Kidney epithelial cell (primary cell): ENCODE results near the gene DPYD. TPM values are rescaled to one million over a fixed set of nuclear protein-coding genes. Genes with fewer than 3 reads are reported as not detected.

Experiments
- DNase-seq: peaks from one replicate; pipeline ENCODE4 v3.0.0-alpha.2; 2010; ENCODE audit warnings: low read depth
- H3K27me3 ChIP-seq: 2 replicates; pipeline ENCODE4 v1.6.0; 2011; ENCODE audit warnings: low read length; ENCODE audit not compliant: control insufficient read depth, insufficient read depth
- H3K36me3 ChIP-seq: 2 replicates; pipeline ENCODE4 v1.5.1; 2011; ENCODE audit warnings: low read length; ENCODE audit not compliant: control insufficient read depth, insufficient read depth
- H3K4me3 ChIP-seq: 2 replicates; pipeline ENCODE4 v1.5.1; 2011; ENCODE audit warnings: low read depth, mild to moderate bottlenecking, control low read depth, low read length
- total RNA-seq: library from RNA; depleted of rRNA; stranded (reverse); fragments of >200 nt; gene quantifications from 2 replicates; pipeline ENCODE4 v1.2.3, GENCODE V29; 2015
- TF ChIP-seq, protein P1 (sequence below): IDR thresholded peaks from 2 replicates; pipeline ENCODE4 v1.5.1; 2011; ENCODE audit warnings: mild to moderate bottlenecking, moderate library complexity, low read length, control low read depth, inconsistent platforms; ENCODE audit not compliant: insufficient read depth, poor library complexity, severe bottlenecking

Gene DPYD
- total RNA-seq, 1 donor from 2014 or later: 1.6 TPM

DNA sequence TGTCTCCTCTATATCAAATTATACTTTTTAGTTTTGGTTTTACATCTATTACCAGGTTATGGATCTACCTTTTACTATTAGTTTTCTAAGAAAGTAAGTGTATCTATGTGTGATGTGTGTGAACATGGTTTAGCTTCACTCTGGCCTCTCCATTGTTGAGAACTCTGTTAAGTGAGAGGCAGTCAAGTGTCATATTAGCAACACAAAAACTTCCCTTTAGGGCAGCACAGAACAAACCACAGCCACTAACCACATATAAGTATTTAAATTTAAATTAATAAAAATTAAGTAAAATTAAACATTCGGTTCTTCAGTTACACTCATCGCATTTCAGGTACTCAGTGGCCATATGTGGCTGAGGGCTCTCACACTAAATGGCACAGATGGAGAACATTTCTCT lies 96.6 kb downstream of the DPYD start:
- H3K36me3 ChIP-seq: no peaks in the 10 kb centered on the region
- TF ChIP-seq, protein P1, sequence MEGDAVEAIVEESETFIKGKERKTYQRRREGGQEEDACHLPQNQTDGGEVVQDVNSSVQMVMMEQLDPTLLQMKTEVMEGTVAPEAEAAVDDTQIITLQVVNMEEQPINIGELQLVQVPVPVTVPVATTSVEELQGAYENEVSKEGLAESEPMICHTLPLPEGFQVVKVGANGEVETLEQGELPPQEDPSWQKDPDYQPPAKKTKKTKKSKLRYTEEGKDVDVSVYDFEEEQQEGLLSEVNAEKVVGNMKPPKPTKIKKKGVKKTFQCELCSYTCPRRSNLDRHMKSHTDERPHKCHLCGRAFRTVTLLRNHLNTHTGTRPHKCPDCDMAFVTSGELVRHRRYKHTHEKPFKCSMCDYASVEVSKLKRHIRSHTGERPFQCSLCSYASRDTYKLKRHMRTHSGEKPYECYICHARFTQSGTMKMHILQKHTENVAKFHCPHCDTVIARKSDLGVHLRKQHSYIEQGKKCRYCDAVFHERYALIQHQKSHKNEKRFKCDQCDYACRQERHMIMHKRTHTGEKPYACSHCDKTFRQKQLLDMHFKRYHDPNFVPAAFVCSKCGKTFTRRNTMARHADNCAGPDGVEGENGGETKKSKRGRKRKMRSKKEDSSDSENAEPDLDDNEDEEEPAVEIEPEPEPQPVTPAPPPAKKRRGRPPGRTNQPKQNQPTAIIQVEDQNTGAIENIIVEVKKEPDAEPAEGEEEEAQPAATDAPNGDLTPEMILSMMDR: no peak

DNA sequence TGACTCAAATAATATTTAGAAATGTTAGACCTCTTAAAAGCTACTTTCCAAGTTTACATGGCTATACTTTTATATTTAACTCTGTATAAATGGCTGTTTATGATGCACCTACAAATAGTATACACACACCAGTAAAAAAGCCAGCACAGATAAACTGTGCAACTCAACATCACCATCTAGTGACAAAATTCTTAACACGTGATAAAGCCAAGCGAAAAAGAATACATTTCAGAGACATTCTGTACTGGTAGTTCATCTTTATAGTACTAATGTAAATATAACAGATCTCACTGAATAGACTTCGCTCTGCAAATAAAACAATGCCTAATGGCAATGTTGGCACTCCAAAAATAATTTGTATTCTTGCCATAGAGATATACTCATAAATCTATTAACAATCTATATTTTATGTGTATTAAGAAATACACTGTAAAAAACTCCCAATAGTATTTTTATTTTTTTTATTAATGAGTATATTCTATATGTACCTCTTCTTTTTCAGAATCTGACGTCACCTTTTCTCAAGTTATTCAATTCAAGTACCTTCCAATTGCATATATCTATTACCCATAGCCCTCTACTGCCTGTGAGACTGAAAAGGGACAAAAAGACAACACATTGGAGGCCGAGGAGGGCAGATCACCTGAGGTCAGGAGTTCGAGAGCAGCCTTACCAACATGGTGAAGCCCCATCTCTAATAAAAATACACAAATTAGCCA lies 100.2 kb downstream of the DPYD start:
- H3K27me3 ChIP-seq: no peaks in the 10 kb centered on the region
- H3K4me3 ChIP-seq: no peak overlapping the region
- no peak for DNase-seq
- no peaks in the 10 kb centered on the region for H3K36me3 ChIP-seq
- TF ChIP-seq, protein P1: peak; percentile 46

More for the DNA sequence above, 96.6 kb downstream of the DPYD start:
- Histone ChIP-seq H3K27me3 (no peaks in the 10 kb centered on the region), H3K4me3 (no peak overlapping the region)
- DNase-seq: no peak

DNA sequence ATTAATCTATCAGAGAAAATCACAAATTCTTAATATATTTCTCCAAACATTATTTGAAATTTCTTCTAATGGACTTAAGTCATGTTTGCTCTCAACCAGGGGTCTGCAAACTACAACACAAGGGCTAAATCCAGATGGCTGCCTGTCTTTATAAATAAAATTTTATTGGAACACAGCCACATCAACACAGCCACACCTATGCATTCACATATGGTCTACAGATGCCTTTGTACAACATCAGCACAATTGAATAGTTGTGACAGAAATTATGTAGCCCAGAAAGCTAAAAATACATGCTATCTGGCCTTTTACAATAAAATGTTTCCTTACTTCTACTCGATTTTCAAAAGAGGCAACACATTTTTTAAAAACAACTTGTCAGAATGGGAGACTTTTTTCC lies 103.9 kb downstream of the DPYD start:
- no peak overlapping the region for H3K4me3 ChIP-seq
- TF ChIP-seq, protein P1: no peak
- H3K36me3 ChIP-seq: no peaks in the 10 kb centered on the region
- no peak for DNase-seq
- no peaks in the 10 kb centered on the region for H3K27me3 ChIP-seq

DNA sequence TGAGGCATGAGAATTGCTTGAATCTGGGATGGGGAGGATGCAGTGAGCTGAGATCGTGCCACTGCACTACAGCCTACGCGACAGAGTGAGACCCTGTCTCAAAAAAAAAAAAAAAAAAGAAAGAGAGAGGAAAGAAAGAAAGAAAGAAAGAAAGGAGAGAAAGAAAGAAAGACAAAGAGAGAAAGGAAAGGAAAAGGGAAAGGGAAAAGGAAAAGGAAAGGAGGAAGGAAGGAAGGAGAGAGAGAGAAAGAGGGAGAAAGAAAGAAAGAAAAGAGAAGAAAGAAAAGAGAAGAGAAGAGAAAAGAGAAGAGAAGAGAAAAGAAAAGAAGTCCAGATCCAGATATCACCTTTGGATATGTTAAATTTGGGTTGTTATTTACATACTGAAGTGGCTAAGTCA lies 106.0 kb downstream of the DPYD start:
- DNase-seq: no peak
- Histone ChIP-seq H3K27me3 (no peaks in the 10 kb centered on the region), H3K4me3 (no peak overlapping the region), H3K36me3 (no peaks in the 10 kb centered on the region)
- TF ChIP-seq, protein P1: no peak

DNA sequence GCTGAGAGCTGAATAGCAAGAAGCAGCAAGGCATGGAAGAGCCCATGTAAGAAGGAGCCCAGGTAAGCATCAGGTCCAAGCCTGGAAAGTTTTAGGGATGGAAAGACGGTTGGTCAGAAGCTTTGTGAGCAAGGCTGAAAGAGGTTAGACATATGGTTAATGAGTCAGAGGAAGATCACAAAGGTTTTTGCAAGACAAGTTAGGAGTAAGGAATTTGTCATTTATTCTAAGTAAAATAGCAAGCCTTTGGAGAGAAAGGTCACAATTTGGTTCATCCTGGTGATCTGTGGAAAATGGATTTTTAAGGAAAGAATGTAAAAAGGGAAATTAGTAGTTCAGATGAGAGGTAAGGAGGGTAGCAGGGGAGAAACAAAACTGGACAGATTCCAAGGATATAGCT lies 106.7 kb downstream of the DPYD start:
- Histone ChIP-seq H3K4me3 (no peak overlapping the region), H3K27me3 (no peaks in the 10 kb centered on the region), H3K36me3 (no peaks in the 10 kb centered on the region)
- no peak for DNase-seq
- TF ChIP-seq, protein P1: no peak

DNA sequence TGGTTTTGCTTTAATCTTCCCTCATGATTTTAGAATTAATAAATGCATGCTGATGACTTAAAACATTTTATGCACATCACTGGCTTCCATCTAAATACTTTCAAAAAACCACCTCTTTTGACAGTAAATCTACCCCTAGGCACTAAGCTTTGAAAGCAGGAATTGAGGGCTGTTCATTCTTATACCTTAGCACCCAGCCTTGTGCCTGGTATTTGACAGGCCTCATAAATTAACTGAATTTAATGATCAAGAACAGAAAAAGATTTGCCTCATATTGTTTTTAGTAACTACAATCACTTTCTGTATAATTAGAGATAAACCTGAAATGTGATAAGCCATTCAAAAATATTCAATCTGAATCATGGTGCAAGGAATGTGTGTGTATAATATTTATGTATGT lies 108.8 kb downstream of the DPYD start:
- no peak overlapping the region for H3K4me3 ChIP-seq
- H3K36me3 ChIP-seq: no peaks in the 10 kb centered on the region
- H3K27me3 ChIP-seq: no peaks in the 10 kb centered on the region
- DNase-seq: no peak
- TF ChIP-seq, protein P1: no peak
